ENCODE data around the gene CCDC71L.
A peak's percentile ranks its signal among the peaks of the same experiment; 100 is the strongest.

CCDC71L gene

GRCh38 chr7:106664343-106664742 lies 3.4 kb upstream of the CCDC71L start:
- TF ChIP-seq, protein P1, sequence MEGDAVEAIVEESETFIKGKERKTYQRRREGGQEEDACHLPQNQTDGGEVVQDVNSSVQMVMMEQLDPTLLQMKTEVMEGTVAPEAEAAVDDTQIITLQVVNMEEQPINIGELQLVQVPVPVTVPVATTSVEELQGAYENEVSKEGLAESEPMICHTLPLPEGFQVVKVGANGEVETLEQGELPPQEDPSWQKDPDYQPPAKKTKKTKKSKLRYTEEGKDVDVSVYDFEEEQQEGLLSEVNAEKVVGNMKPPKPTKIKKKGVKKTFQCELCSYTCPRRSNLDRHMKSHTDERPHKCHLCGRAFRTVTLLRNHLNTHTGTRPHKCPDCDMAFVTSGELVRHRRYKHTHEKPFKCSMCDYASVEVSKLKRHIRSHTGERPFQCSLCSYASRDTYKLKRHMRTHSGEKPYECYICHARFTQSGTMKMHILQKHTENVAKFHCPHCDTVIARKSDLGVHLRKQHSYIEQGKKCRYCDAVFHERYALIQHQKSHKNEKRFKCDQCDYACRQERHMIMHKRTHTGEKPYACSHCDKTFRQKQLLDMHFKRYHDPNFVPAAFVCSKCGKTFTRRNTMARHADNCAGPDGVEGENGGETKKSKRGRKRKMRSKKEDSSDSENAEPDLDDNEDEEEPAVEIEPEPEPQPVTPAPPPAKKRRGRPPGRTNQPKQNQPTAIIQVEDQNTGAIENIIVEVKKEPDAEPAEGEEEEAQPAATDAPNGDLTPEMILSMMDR (conservative IDR thresholded peaks at IDR 0.05): no peak
- no peak for TF ChIP-seq ZFX (IDR thresholded peaks at IDR 0.05)
- H3K27ac ChIP-seq: no peak overlapping the region

GRCh38 chr7:106659963-106660861 lies 746 bp downstream of the CCDC71L start:
- TF ChIP-seq, protein P1 (conservative IDR thresholded peaks at IDR 0.05): peak; percentile 100
- no peak for TF ChIP-seq ZFX (IDR thresholded peaks at IDR 0.05)
- peak overlapping the region; percentile 71 for H3K27ac ChIP-seq

DNA sequence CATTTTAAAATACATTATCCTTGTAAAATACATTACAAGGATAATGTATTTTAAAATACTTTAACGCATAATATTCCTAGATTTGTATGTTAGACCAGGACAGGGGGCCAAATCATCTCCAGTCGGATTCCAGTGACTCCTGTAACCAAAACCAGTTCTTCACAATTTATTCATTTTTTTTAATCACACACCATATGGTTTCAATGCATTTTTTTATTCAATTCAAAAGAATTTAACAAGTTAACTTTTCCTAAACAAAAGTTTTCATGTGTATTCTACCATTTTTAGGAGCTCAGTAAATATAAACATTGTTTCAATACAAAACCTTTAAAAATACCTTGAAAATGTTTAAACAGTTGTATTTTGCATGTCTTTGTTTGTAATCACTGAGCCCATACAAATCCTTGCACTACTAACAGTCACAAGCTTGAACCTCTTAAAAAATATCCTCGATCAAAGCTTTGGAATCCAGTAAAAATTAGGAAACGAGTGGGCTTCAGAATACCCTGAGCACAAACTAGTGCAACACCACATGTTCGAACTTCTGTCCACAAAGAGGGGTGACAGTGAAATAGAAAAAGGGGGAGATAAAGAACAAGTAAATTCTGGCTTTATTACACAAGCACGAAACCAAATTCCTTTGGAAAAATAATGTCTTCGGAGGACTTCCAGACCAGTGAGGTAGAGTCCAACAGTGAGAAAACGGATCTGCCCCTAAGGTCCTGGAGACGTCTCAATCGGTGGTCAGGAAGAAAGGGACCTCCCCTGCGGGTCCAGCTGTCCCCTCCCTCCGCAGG lies 1.6 kb downstream of the CCDC71L start:
- TF ChIP-seq ZFX (IDR thresholded peaks at IDR 0.05): no peak
- TF ChIP-seq, protein P1 (conservative IDR thresholded peaks at IDR 0.05): no peak
- H3K27ac ChIP-seq: peak overlapping the region; percentile 71

- H3K27ac ChIP-seq: no peak overlapping the region
- TF ChIP-seq, protein P1 (conservative IDR thresholded peaks at IDR 0.05): no peak
- no peak for TF ChIP-seq ZFX (IDR thresholded peaks at IDR 0.05)
Measured at GRCh38 chr7:106658316-106659165, 2.4 kb downstream of the CCDC71L start.

GRCh38 chr7:106657085-106657991 lies 3.6 kb downstream of the CCDC71L start:
- TF ChIP-seq ZFX (IDR thresholded peaks at IDR 0.05): no peak
- TF ChIP-seq, protein P1 (conservative IDR thresholded peaks at IDR 0.05): no peak
- H3K27ac ChIP-seq: no peak overlapping the region

DNA sequence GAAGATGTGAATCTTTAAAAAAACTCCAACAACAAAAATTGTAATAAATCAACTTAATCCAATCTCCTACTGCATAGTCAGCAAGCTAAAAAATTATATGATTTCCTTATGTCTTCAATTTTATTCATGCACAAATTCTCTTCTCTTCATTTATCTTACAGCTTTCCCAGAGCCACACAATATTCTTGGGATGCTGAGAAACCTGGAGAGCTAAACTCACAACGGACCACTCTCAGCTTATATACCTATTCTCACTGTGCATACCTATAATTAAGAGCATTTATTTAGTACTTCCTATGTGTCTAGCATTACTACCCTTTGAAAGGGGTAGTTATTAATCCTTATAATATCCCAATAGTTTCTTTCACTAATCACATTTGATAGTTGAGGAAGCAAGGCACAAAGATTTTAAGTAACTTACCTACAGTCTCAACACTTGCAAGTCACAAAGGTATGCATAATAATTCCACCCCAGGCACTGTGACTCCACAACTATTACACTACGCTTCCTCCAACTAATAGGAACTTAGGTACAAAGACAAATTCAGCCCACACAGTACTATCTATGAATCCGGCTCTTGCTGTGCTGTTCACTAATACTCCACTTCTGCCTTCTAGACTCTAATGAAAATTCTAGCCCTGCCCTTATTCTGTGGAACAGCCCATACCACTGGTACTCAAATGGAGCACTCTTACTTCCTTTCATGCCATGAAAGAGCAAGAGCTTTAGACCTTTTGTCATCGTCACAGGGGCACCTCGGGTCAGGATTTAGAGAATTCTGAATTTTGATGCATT lies 5.1 kb downstream of the CCDC71L start:
- no peak for TF ChIP-seq ZFX (IDR thresholded peaks at IDR 0.05)
- TF ChIP-seq, protein P1 (conservative IDR thresholded peaks at IDR 0.05): no peak
- no peak overlapping the region for H3K27ac ChIP-seq
